Esophagus squamous epithelium (tissue), 5 donors: ENCODE results near the gene SPNS2. TPM values are rescaled to one million over a fixed set of nuclear protein-coding genes. Genes with fewer than 3 reads are reported as not detected.

Source experiments
- DNase-seq: peaks from one replicate; lab custom pipeline; 2025; lab: John Stamatoyannopoulos, UW
- H3K27ac ChIP-seq, 4 donors: fragments of 200-600 bp; sonication (generic); one replicate each; pipeline ENCODE4 v1.5.1; 2016 to 2019; ENCODE audit warnings: mild to moderate bottlenecking in 1 of 4
- H3K27me3 ChIP-seq, 4 donors: fragments of 200-600 bp; sonication (generic); 1 replicate in 3 of 4; 2 replicates in 1 of 4; pipeline versions ENCODE4 v1.5.1 to v1.6.0; 2017 to 2021; ENCODE audit warnings: antibody characterized with exemption in 1 of 4
- H3K36me3 ChIP-seq, 3 donors: fragments of 200-600 bp; sonication (generic); one replicate each; pipeline ENCODE4 v1.5.1; 2016 to 2019
- H3K4me1 ChIP-seq, 3 donors: fragments of 200-600 bp; sonication (generic); one replicate each; pipeline ENCODE4 v1.5.1; 2017 to 2019
- H3K4me3 ChIP-seq, 4 donors: fragments of 200-600 bp; sonication (generic); 1 replicate in 3 of 4; 2 replicates in 1 of 4; pipeline ENCODE4 v1.5.1; 2016 to 2019; ENCODE audit warnings: mild to moderate bottlenecking in 2 of 4, moderate library complexity in 1 of 4
- H3K9me3 ChIP-seq, 3 donors: fragments of 200-600 bp; sonication (generic); one replicate each; pipeline ENCODE4 v1.5.1; 2016 to 2019
- CTCF ChIP-seq, 6 experiments: fragments of 450-650 bp in 4 of 6; fragments of 200-600 bp in 2 of 6; sonication (generic) in 2 of 6; IDR thresholded peaks; one replicate each; pipeline ENCODE4 v1.5.1; 2016 to 2019; ENCODE audit warnings: antibody characterized with exemption in 6 of 6, mild to moderate bottlenecking in 4 of 6, moderate library complexity in 4 of 6
- POLR2A ChIP-seq, 4 donors: fragments of 450-650 bp; IDR thresholded peaks; one replicate each; pipeline ENCODE4 v1.6.1; 2017; ENCODE audit warnings: antibody characterized with exemption in 4 of 4, mild to moderate bottlenecking in 4 of 4, moderate library complexity in 3 of 4
- WGBS, 2 donors: methylation state at CpG; one replicate each; pipeline ENCODE4 v1.1.5; 2018; 5-methylcytosine and 5-hydroxymethylcytosine counted together
- intact Hi-C: fragments of 100-400 bp; cut with DNase I; formaldehyde crosslinking; loops from one replicate; pipeline ENCODE4 v1.15.0; 2022
- total RNA-seq, 4 donors: library from RNA; depleted of rRNA; stranded (reverse); fragments of >200 nt; gene quantifications; one replicate each; pipeline ENCODE4 v1.1.0, GENCODE V29; 2016
- donor health status: DM: yes; HTN: yes; CAD: no.

Gene SPNS2
- total RNA-seq, 4 donors from 2014 or later = 36.8 to 66.6 (median 47.6) TPM

GRCh38 chr17:4554997-4555799 lies 56.5 kb downstream of the SPNS2 start, which contains the start of gene MYBBP1A:
MYBBP1A (minus strand) TSS chr17:4555384; CDS start chr17:4555324, 60 bp downstream.
- peaks cover 14 to 48% (median 33%) of the 10 kb centered on the region in 3 donors for H3K36me3 ChIP-seq
- peak within 1 kb of the TSS; percentile 57 to 94 (median 84) for H3K4me3 ChIP-seq
- 0% methylated on average over 10 to 13 of the region's 69 CpGs for WGBS, 2 donors
- peak in 3 of 4 donors; percentile 26 to 63 (median 54) for TF ChIP-seq POLR2A (IDR thresholded peaks at IDR 0.05)
- peak in 2 of 6 experiments; percentile 13 to 27 for TF ChIP-seq CTCF (IDR thresholded peaks at IDR 0.05)
- DNase-seq = peak; percentile 73
- H3K27ac ChIP-seq = peak within 1 kb of the TSS; percentile 76 to 89 (median 84)
- intact Hi-C loops = no loop called here
- H3K4me1 ChIP-seq = peaks cover 12 to 60% (median 24%) of the 10 kb centered on the region in 3 donors
- no peaks in the 10 kb centered on the region for H3K27me3 ChIP-seq
- no peaks in the 10 kb centered on the region for H3K9me3 ChIP-seq

GRCh38 chr17:4555873-4556759 lies 57.4 kb downstream of the SPNS2 start:
- Histone ChIP-seq H3K4me1 (peaks cover 12 to 69% (median 33%) of the 10 kb centered on the region in 3 donors), H3K36me3 (peaks cover 14 to 39% (median 26%) of the 10 kb centered on the region in 3 donors), H3K27me3 (no peaks in the 10 kb centered on the region), H3K4me3 (peak overlapping the region; percentile 57 to 94 (median 84)), H3K9me3 (no peaks in the 10 kb centered on the region), H3K27ac (peak overlapping the region; percentile 76 to 89 (median 84))
- TF ChIP-seq POLR2A (IDR thresholded peaks at IDR 0.05) (no peak), CTCF (IDR thresholded peaks at IDR 0.05) (no peak)
- WGBS, 2 donors = 60 to 66% methylated on average over 16 to 17 of the region's 17 CpGs
- DNase-seq = no peak
- intact Hi-C loops = no loop called here

GRCh38 chr17:4556996-4557395 lies 58.3 kb downstream of the SPNS2 start:
- TF ChIP-seq POLR2A (IDR thresholded peaks at IDR 0.05) (no peak), CTCF (IDR thresholded peaks at IDR 0.05) (no peak)
- no peak for DNase-seq
- peaks cover 12 to 78% (median 33%) of the 10 kb centered on the region in 3 donors for H3K4me1 ChIP-seq
- H3K27ac ChIP-seq = no peak overlapping the region
- H3K36me3 ChIP-seq = peaks cover 9 to 30% (median 17%) of the 10 kb centered on the region in 3 donors
- no peak overlapping the region for H3K4me3 ChIP-seq
- H3K9me3 ChIP-seq = no peaks in the 10 kb centered on the region
- intact Hi-C loops = no loop called here
- no peaks in the 10 kb centered on the region for H3K27me3 ChIP-seq
- 82 to 83% methylated on average over 4 of the region's 4 CpGs for WGBS, 2 donors

- TF ChIP-seq POLR2A (IDR thresholded peaks at IDR 0.05) (no peak), CTCF (IDR thresholded peaks at IDR 0.05) (no peak)
- H3K27me3 ChIP-seq = no peaks in the 10 kb centered on the region
- DNase-seq = no peak
- intact Hi-C loops = no loop called here
- peaks cover 1 to 22% (median 11%) of the 10 kb centered on the region in 3 donors for H3K36me3 ChIP-seq
- H3K9me3 ChIP-seq = no peaks in the 10 kb centered on the region
- 65 to 95% methylated on average over 4 to 5 of the region's 6 CpGs for WGBS, 2 donors
- H3K4me1 ChIP-seq = peaks cover 12 to 83% (median 37%) of the 10 kb centered on the region in 3 donors
- no peak overlapping the region for H3K4me3 ChIP-seq
- H3K27ac ChIP-seq = no peak overlapping the region
Measured at GRCh38 chr17:4557626-4558346, 59.1 kb downstream of the SPNS2 start.
